Right cardiac atrium (tissue), 5 donors: Measurements from ENCODE around the gene GCSAM. TPM values are rescaled to one million over a fixed set of nuclear protein-coding genes. Genes with fewer than 3 reads are reported as not detected.

Experiments used
- ATAC-seq, 2 donors: fragments of 200-7000 bp; cut with Tn5 transposase; one replicate each; pipeline versions ENCODE4 v1.8.0 to v1.9.1; 2020; ENCODE audit warnings: moderate library complexity in 2 of 2, mild to moderate bottlenecking in 1 of 2
- DNase-seq, 3 donors: peaks; one replicate each; pipeline ENCODE4 v3.0.0-alpha.2; 2020
- H3K27ac ChIP-seq: one replicate; pipeline ENCODE4 v1.5.1; 2013; ENCODE audit warnings: mild to moderate bottlenecking, low read length, control low read depth, moderate library complexity
- H3K27me3 ChIP-seq: one replicate; pipeline ENCODE4 v1.6.1; 2013; ENCODE audit not compliant: control insufficient read depth, insufficient read depth
- H3K4me1 ChIP-seq: one replicate; pipeline ENCODE4 v1.6.1; 2013; ENCODE audit warnings: low read length; ENCODE audit not compliant: control insufficient read depth, insufficient read depth
- H3K4me3 ChIP-seq: one replicate; pipeline ENCODE4 v1.5.1; 2013; ENCODE audit warnings: low read length, control low read depth
- H3K9me3 ChIP-seq: one replicate; pipeline ENCODE4 v1.6.1; 2013; ENCODE audit warnings: low read length; ENCODE audit not compliant: control insufficient read depth
- WGBS: extraction: QIAGEN DNeasy Blood & Tissue Kit; methylation state at CpG from one replicate; pipeline ENCODE4 v1.1.7; 2013; 5-methylcytosine and 5-hydroxymethylcytosine counted together
- intact Hi-C, 4 donors: fragments of 100-400 bp; cut with DNase I; formaldehyde crosslinking; loops; one replicate each; pipeline versions ENCODE4 v1.11.0 to v1.14.0; 2022 to 2023
- polyA plus RNA-seq: library from polyadenylated mRNA; stranded (reverse); fragments of 200-250 nt; gene quantifications from one replicate; pipeline ENCODE4 v1.2.3, GENCODE V29; 2013
- total RNA-seq, 4 donors: library from RNA; stranded (reverse); fragmentation: NEBNext Ultra II Directional; extraction: Animal tissue kit (Norgen Biotek cat#: 25700); gene quantifications; one replicate each; pipeline ENCODE4 v1.2.1, GENCODE V29; 2021
- donor health status: healthy with polysubstance abuse.
- donor health status: DM: no; HTN: yes; CAD: no.
- donor health status: DM: no; HTN: no; CAD: no.
- donor health status: DM: no; HTN: yes; CAD: no; lungs with severe emphysema.
- donor health status: DM: yes; HTN: yes; CAD: no.

The GCSAM gene
- total and polyA plus RNA-seq, 5 donors, result 0.29 TPM; not detected in 4

GRCh38 chr3:112129925-112130637, 3.0 kb downstream of the GCSAM start:
- peaks cover 2% of the 10 kb centered on the region for H3K4me1 ChIP-seq
- H3K9me3 ChIP-seq, result no peaks in the 10 kb centered on the region
- intact Hi-C loops, result no loop called here
- DNase-seq, result no peak
- no peak overlapping the region for H3K4me3 ChIP-seq
- 90% methylated on average over 4 of the region's 4 CpGs for WGBS
- no peaks in the 10 kb centered on the region for H3K27me3 ChIP-seq
- ATAC-seq, result no peak
- H3K27ac ChIP-seq, result no peak overlapping the region

DNA sequence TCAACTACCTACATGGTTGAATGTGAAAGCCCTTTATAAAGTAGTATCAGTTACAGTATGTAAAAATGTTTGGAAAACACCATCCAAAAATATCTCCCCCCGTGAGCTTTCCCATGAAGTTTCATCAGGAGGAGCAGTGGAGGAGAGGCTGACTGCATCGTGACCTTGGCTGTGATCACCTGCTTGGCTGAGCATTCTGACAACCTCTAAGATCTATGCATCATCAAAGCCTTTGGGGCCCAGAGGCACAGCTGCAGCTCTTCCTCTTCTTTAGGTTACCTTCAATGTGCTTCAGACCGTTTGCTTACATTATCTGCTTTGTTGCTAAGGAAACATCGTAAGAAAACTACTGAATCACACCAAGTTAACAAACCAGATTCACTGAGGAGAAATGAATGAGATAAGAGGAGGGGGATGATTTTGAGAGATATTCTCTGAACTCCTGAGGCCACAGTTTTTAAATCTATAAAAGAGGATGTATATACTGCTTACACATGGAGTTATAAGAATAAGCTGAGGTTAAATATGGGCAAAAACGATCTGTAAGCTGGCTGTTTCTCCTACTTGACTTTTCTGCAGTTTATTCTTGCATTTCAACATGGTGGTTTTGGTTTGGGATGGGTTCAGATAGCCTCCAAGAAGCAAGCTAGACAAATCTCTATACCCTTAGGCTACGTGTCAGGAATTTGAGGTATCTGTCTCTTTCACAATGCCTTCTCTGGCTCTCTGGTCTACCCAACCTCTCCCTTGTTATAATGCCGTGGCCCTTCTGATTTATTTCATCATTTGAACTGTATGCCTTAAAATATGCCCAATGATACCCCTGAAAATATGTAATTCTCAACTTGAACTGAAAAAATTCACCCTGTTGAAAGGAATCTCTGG, 4.0 kb downstream of the GCSAM start:
- DNase-seq (no peak), ATAC-seq (no peak)
- intact Hi-C loops, result no loop called here
- Histone ChIP-seq H3K27me3 (no peaks in the 10 kb centered on the region), H3K4me3 (no peak overlapping the region), H3K4me1 (peaks cover 2% of the 10 kb centered on the region), H3K27ac (no peak overlapping the region), H3K9me3 (no peaks in the 10 kb centered on the region)
- WGBS, result 73% methylated on average over 7 of the region's 7 CpGs

- H3K27me3 ChIP-seq, result no peaks in the 10 kb centered on the region
- intact Hi-C loops, result no loop called here
- DNase-seq (no peak), ATAC-seq (no peak)
- no peak overlapping the region for H3K4me3 ChIP-seq
- no peak overlapping the region for H3K27ac ChIP-seq
- H3K9me3 ChIP-seq, result no peaks in the 10 kb centered on the region
- 57% methylated on average over 10 of the region's 10 CpGs for WGBS
- peaks cover 2% of the 10 kb centered on the region for H3K4me1 ChIP-seq
Observed at GRCh38 chr3:112127522-112128494, 5.2 kb downstream of the GCSAM start.

DNA sequence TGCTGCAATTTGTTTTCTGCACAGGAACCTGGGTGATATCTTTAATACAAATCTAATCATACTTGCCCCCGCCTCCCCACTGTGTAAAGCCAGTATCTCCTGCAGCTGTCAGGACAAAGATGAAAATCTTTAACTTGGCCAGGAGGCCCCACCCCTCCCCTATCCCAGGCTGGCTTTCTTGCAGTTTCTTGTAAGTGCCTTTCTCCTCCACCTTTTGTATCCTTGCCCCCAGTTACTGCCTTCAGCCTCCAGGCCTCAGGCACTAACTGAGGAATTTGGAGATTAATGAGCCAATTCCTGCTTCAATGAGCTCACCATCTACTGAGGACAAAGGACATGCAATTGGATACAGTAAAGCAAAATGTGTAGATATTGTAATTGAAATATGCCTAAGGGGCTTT, 6.5 kb downstream of the GCSAM start:
- Histone ChIP-seq H3K9me3 (no peaks in the 10 kb centered on the region), H3K4me3 (no peak overlapping the region), H3K27me3 (no peaks in the 10 kb centered on the region), H3K27ac (no peak overlapping the region), H3K4me1 (peaks cover 2% of the 10 kb centered on the region)
- DNase-seq (no peak), ATAC-seq (peak in 1 of 2 donors; percentile 28)
- intact Hi-C loops, result no loop called here
- 67% methylated on average over 1 of the region's 1 CpG for WGBS

- no peak overlapping the region for H3K27ac ChIP-seq
- H3K27me3 ChIP-seq, result no peaks in the 10 kb centered on the region
- no peak for ATAC-seq
- H3K4me1 ChIP-seq, result peaks cover 2% of the 10 kb centered on the region
- intact Hi-C loops, result no loop called here
- WGBS, result 82% methylated on average over 5 of the region's 5 CpGs
- DNase-seq, result no peak
- no peak overlapping the region for H3K4me3 ChIP-seq
- no peaks in the 10 kb centered on the region for H3K9me3 ChIP-seq
Observed at GRCh38 chr3:112124907-112125607, 8.0 kb downstream of the GCSAM start.

- no peaks in the 10 kb centered on the region for H3K27me3 ChIP-seq
- intact Hi-C loops, result no loop called here
- ATAC-seq (no peak), DNase-seq (no peak)
- H3K4me1 ChIP-seq, result peaks cover 2% of the 10 kb centered on the region
- no peak overlapping the region for H3K27ac ChIP-seq
- WGBS, result 94% methylated on average over 2 of the region's 2 CpGs
- no peak overlapping the region for H3K4me3 ChIP-seq
- H3K9me3 ChIP-seq, result no peaks in the 10 kb centered on the region
Observed at GRCh38 chr3:112123548-112123947, 9.5 kb downstream of the GCSAM start.

DNA sequence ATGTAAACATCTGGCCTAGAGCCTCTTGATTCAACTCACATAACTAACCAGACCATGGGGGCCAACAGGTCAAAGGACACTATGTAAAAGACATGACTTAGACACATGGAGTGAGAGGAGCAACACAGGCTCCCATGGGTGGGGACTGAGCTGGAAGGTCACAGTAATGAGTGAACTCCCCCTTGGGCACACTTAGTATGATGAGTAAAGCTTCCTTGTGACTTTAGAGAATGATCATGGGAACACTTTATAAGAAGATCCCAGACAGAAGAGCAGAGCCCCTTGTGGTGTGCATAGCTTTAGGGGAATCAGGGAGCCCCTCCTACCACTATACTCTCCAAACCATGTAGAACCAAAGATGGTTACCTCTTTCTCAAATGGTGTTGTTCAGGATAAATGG, 10.2 kb downstream of the GCSAM start:
- Histone ChIP-seq H3K4me3 (no peak overlapping the region), H3K4me1 (peaks cover 2% of the 10 kb centered on the region), H3K27ac (no peak overlapping the region), H3K9me3 (no peaks in the 10 kb centered on the region), H3K27me3 (no peaks in the 10 kb centered on the region)
- intact Hi-C loops, result no loop called here
- DNase-seq, result no peak
- no peak for ATAC-seq

GRCh38 chr3:112121577-112122547, 11.2 kb downstream of the GCSAM start:
- Histone ChIP-seq H3K27me3 (no peaks in the 10 kb centered on the region), H3K27ac (no peak overlapping the region), H3K4me1 (peaks cover 4% of the 10 kb centered on the region), H3K9me3 (no peaks in the 10 kb centered on the region), H3K4me3 (no peak overlapping the region)
- WGBS, result 95% methylated on average over 2 of the region's 2 CpGs
- DNase-seq (no peak), ATAC-seq (no peak)
- intact Hi-C loops, result no loop called here

DNA sequence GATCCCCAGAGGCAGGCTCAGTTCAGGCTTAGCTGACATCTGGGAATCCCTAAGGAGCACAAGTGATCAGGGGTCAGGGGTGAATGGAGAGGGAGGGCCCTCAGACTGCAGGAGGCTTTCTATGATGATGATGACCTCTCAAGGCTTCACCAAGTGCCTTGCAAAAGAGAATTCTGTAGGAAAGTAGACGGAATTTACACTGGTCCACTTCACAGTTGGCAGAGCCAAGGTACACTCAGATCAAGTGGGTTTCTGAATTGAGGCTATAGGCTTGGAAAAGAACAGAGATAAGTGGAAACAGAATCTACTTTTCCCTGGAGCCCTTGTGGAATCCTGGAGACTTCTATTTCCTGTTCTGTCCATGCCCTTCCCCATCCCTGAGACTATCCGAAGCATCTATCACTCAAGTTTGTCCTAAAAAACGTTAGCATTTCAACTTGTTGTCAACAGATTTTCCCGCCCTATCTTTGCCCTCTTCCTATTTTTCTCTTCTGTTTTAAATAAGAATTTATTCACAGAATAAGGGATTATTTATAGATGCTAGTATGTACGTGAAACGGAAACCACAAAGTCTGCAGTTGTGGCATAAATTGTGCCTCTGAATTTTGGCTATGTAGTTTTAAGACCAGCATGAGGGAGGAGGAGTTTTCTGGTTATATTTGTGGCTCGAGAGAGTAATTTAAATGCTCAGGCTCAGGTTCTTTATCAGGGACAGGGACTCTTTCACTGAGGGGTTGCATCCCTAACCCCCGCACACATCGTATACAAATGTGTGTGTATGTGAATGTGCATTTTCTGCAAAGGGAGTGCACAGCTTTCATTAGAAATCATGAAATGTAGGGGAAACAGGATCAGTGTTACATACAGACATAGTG, 12.8 kb downstream of the GCSAM start:
- ATAC-seq (no peak), DNase-seq (no peak)
- no peaks in the 10 kb centered on the region for H3K9me3 ChIP-seq
- WGBS, result 68% methylated on average over 9 of the region's 9 CpGs
- H3K27me3 ChIP-seq, result no peaks in the 10 kb centered on the region
- no peak overlapping the region for H3K27ac ChIP-seq
- H3K4me1 ChIP-seq, result peaks cover 4% of the 10 kb centered on the region
- intact Hi-C loops, result no loop called here
- no peak overlapping the region for H3K4me3 ChIP-seq
